HG03064 (cell line): ENCODE results near the gene CCNG1.
"Not testable (repeated sequence)": the region's sequence is repeated elsewhere in the genome, so short reads cannot be mapped to it uniquely, and the experiment has no call there.

ENCODE experiments used
- ATAC-seq: cut with Tn5 transposase; IDR thresholded peaks from one replicate; pipeline ENCODE4 v1.9.1; 2021; ENCODE audit warnings: low read depth; ENCODE audit not compliant: unreplicated experiment

CCNG1 gene

GRCh38 chr5:163439092-163439425 is 1.7 kb downstream of the CCNG1 start:
- no peak for ATAC-seq

GRCh38 chr5:163440954-163441353 is 3.6 kb downstream of the CCNG1 start:
- no peak for ATAC-seq

- ATAC-seq, result no peak
These were observed 7.1 kb downstream of the CCNG1 start for GRCh38 chr5:163444526-163444925.

- ATAC-seq, result no peak
These were observed 8.0 kb downstream of the CCNG1 start for GRCh38 chr5:163445345-163445744.

- no peak for ATAC-seq
These were observed 9.8 kb downstream of the CCNG1 start for GRCh38 chr5:163447191-163447590.

GRCh38 chr5:163447875-163448274 is 10.5 kb downstream of the CCNG1 start:
- ATAC-seq, result no peak

- ATAC-seq, result no peak
These were observed 11.1 kb downstream of the CCNG1 start for GRCh38 chr5:163448491-163448890.

- no peak for ATAC-seq
These were observed 14.1 kb downstream of the CCNG1 start for GRCh38 chr5:163451489-163451888.

GRCh38 chr5:163453705-163454104 is 16.3 kb downstream of the CCNG1 start:
- no peak for ATAC-seq

- not testable (repeated sequence) for ATAC-seq
These were observed 18.0 kb downstream of the CCNG1 start for GRCh38 chr5:163455406-163455805.

- no peak for ATAC-seq
These were observed 18.7 kb downstream of the CCNG1 start for GRCh38 chr5:163456029-163456589.

GRCh38 chr5:163456840-163457239 is 19.4 kb downstream of the CCNG1 start:
- no peak for ATAC-seq

GRCh38 chr5:163458778-163459385 is 21.5 kb downstream of the CCNG1 start:
- no peak for ATAC-seq

GRCh38 chr5:163459462-163459818 is 22.0 kb downstream of the CCNG1 start:
- peak; percentile 5 for ATAC-seq

GRCh38 chr5:163459819-163460561 is 22.6 kb downstream of the CCNG1 start, which contains the start of gene NUDCD2:
Gene NUDCD2, minus strand, starts transcription at chr5:163460102. Its CDS starts 52 bp downstream, at chr5:163460050.
- ATAC-seq, result peak; percentile 74

- ATAC-seq, result no peak
These were observed 23.3 kb downstream of the CCNG1 start, which contains the start of gene HMMR for GRCh38 chr5:163460562-163461171. Gene HMMR, plus strand, starts transcription at chr5:163460632. Its CDS starts 61 bp downstream, at chr5:163460693.

GRCh38 chr5:163463063-163463435 is 25.7 kb downstream of the CCNG1 start:
- ATAC-seq, result no peak

- ATAC-seq, result no peak
These were observed 30.3 kb downstream of the CCNG1 start for GRCh38 chr5:163467682-163468081.

- no peak for ATAC-seq
These were observed 36.3 kb downstream of the CCNG1 start for GRCh38 chr5:163473635-163474243.

- ATAC-seq, result no peak
These were observed 38.0 kb downstream of the CCNG1 start for GRCh38 chr5:163475411-163475810.
